IMR-90 (cell line): ENCODE data around the gene ASTE1.

Experiments used
- BHLHE40 ChIP-seq: fragments of 150-350 bp; IDR thresholded peaks from 2 replicates; pipeline ENCODE4 v1.6.1; 2016; ENCODE audit warnings: mild to moderate bottlenecking, low read depth, low read length
- CEBPB ChIP-seq: IDR thresholded peaks from 2 replicates; pipeline ENCODE4 v1.6.1; 2012; ENCODE audit warnings: low read depth, low read length, improper control_type of control experiment
- MAFK ChIP-seq: IDR thresholded peaks from 2 replicates; pipeline ENCODE4 v1.6.1; 2012; ENCODE audit warnings: low read depth, low read length, improper control_type of control experiment
- POLR2A ChIP-seq: IDR thresholded peaks from 2 replicates; pipeline ENCODE4 v1.6.1; 2012; ENCODE audit warnings: mild to moderate bottlenecking, low read depth, low read length
- RAD21 ChIP-seq: IDR thresholded peaks from 2 replicates; pipeline ENCODE4 v1.6.1; 2012; ENCODE audit warnings: low read length, improper control_type of control experiment
- RCOR1 ChIP-seq: IDR thresholded peaks from 2 replicates; pipeline ENCODE4 v1.6.1; 2012; ENCODE audit warnings: mild to moderate bottlenecking, low read length, improper control_type of control experiment; ENCODE audit not compliant: insufficient replicate concordance
- RFX5 ChIP-seq: IDR thresholded peaks from 2 replicates; pipeline ENCODE4 v1.8.0; 2012; ENCODE audit warnings: low read depth, mild to moderate bottlenecking, low read length, moderate library complexity
- SMC3 ChIP-seq: fragments of 150-350 bp; IDR thresholded peaks from 2 replicates; pipeline ENCODE4 v1.6.1; 2016; ENCODE audit warnings: low read depth, mild to moderate bottlenecking, antibody characterized with exemption, low read length, moderate library complexity
- TF ChIP-seq, protein P1 (sequence below): conservative IDR thresholded peaks from 2 replicates; pipeline ENCODE4 v1.5.1; 2012; ENCODE audit warnings: mild to moderate bottlenecking, low read depth, low read length, improper control_type of control experiment
- TF ChIP-seq, protein P2 (sequence below): fragments of 150-350 bp; IDR thresholded peaks from 2 replicates; pipeline ENCODE4 v1.6.1; 2016; ENCODE audit warnings: low read depth, mild to moderate bottlenecking, low read length, moderate library complexity, borderline replicate concordance
- TF ChIP-seq, protein P3 (sequence below): fragments of 150-350 bp; IDR thresholded peaks from 2 replicates; pipeline ENCODE4 v1.6.1; 2017; ENCODE audit warnings: mild to moderate bottlenecking, antibody characterized with exemption, low read length, low read depth

DNA sequence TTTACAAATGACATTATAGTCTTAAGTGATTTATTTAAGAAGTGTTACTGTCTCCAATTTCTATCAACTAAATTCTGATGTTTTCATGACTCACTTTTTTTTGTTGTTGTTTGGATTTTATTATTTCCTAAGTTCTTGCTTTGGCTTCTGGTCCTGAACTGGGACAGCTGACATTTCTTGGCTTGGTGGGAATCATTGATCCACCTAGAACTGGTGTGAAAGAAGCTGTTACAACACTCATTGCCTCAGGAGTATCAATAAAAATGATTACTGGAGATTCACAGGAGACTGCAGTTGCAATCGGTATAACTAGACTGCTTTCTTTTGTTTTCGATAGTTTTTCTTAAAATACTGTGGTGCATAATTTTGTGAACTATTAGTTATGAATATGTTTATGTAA, 47.5 kb downstream of the ASTE1 start:
- TF ChIP-seq POLR2A (no peak), RAD21 (no peak), SMC3 (no peak), MAFK (no peak), RFX5 (no peak), BHLHE40 (no peak), RCOR1 (no peak), CEBPB (no peak)
- TF ChIP-seq, protein P1, sequence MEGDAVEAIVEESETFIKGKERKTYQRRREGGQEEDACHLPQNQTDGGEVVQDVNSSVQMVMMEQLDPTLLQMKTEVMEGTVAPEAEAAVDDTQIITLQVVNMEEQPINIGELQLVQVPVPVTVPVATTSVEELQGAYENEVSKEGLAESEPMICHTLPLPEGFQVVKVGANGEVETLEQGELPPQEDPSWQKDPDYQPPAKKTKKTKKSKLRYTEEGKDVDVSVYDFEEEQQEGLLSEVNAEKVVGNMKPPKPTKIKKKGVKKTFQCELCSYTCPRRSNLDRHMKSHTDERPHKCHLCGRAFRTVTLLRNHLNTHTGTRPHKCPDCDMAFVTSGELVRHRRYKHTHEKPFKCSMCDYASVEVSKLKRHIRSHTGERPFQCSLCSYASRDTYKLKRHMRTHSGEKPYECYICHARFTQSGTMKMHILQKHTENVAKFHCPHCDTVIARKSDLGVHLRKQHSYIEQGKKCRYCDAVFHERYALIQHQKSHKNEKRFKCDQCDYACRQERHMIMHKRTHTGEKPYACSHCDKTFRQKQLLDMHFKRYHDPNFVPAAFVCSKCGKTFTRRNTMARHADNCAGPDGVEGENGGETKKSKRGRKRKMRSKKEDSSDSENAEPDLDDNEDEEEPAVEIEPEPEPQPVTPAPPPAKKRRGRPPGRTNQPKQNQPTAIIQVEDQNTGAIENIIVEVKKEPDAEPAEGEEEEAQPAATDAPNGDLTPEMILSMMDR: no peak
- TF ChIP-seq, protein P2, sequence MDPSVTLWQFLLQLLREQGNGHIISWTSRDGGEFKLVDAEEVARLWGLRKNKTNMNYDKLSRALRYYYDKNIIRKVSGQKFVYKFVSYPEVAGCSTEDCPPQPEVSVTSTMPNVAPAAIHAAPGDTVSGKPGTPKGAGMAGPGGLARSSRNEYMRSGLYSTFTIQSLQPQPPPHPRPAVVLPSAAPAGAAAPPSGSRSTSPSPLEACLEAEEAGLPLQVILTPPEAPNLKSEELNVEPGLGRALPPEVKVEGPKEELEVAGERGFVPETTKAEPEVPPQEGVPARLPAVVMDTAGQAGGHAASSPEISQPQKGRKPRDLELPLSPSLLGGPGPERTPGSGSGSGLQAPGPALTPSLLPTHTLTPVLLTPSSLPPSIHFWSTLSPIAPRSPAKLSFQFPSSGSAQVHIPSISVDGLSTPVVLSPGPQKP: no peak
- TF ChIP-seq, protein P3, sequence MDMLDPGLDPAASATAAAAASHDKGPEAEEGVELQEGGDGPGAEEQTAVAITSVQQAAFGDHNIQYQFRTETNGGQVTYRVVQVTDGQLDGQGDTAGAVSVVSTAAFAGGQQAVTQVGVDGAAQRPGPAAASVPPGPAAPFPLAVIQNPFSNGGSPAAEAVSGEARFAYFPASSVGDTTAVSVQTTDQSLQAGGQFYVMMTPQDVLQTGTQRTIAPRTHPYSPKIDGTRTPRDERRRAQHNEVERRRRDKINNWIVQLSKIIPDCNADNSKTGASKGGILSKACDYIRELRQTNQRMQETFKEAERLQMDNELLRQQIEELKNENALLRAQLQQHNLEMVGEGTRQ: no peak
